ENCODE data around the gene CEACAM5. TPM values are rescaled to one million over a fixed set of nuclear protein-coding genes. Genes with fewer than 3 reads are reported as not detected.

The CEACAM5 gene
- total and polyA plus RNA-seq, 2 of the 4 experiments (the other 2 are of a cell fraction): not detected

DNA sequence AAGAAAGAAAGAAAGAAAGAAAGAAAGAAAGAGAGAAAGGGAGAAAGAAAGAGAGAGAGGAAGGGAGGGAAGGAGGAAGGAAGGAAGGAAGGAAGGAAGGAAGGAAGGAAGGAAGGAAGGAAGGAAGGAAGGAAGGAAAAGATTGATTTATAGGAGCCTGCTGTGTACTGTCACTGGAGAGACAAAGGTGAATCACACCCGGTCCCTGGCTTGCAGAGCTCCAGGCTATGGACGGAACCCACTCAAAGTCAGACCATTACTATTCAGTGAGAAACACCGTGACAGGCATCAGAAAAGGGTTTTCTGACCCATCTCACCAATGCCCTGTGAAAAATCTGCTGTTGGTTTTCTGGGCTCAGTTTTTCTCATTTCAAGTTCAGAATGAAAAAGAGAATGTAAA, 39.6 kb downstream of the CEACAM5 start:
- no peak overlapping the region for H4K5ac ChIP-seq (ENCODE audit: low read depth, low read length)
- no peak overlapping the region for H4K91ac ChIP-seq (ENCODE audit: insufficient read depth, low read depth, low read length)
- in situ Hi-C loops (cut with MboI; ENCODE audit: low sequenced_read_pairs): no loop called here
- WGBS, 2 experiments (ENCODE audit: extremely low coverage in 2 of 2, insufficient read length in 1 of 2): 29% methylated on average over 1 of the region's 3 CpGs; no CpG with 5 or more reads in 1 of the 2 experiments
- H3K9ac ChIP-seq (ENCODE audit: low read depth, low read length): no peak overlapping the region
- no peak overlapping the region for H2AFZ ChIP-seq (replicated peaks; ENCODE audit: low read length, poor library complexity)
- no peak overlapping the region for H3K27ac ChIP-seq (ENCODE audit: insufficient read depth, low read length)
- no peak overlapping the region for H2BK120ac ChIP-seq (ENCODE audit: low read depth, low read length)
- H3K56ac ChIP-seq (ENCODE audit: extremely low read depth, insufficient read depth, low read length): no peak overlapping the region
- DNase-seq (no peak), ATAC-seq (ENCODE audit: low read depth) (no peak)
- ChIA-PET POLR2A (ENCODE audit: unreplicated experiment) (no interaction called here), CTCF (no interaction called here)
- H3K4me1 ChIP-seq (ENCODE audit: control insufficient read depth, insufficient read depth, low read length): no peaks in the 10 kb centered on the region
- no peak overlapping the region for H3K4me2 ChIP-seq (ENCODE audit: low read depth, low read length)
- H3K9me3 ChIP-seq (ENCODE audit: control insufficient read depth, insufficient read depth, low read length): no peaks in the 10 kb centered on the region
- H2AK5ac ChIP-seq (ENCODE audit: low read depth, low read length): no peak overlapping the region
- no peak overlapping the region for H2BK15ac ChIP-seq (ENCODE audit: low read depth, low read length)
- no peak for TF ChIP-seq NFE2L2 (IDR thresholded peaks at IDR 0.05; ENCODE audit: low read depth, low read length)
- no peak for TF ChIP-seq MXI1 (IDR thresholded peaks at IDR 0.05; ENCODE audit: borderline replicate concordance, low read depth, low read length)
- TF ChIP-seq BHLHE40 (IDR thresholded peaks at IDR 0.05; ENCODE audit: low read depth, low read length): no peak
- TF ChIP-seq RAD21 (IDR thresholded peaks at IDR 0.05; ENCODE audit: low read length): no peak
- TF ChIP-seq, protein P1, sequence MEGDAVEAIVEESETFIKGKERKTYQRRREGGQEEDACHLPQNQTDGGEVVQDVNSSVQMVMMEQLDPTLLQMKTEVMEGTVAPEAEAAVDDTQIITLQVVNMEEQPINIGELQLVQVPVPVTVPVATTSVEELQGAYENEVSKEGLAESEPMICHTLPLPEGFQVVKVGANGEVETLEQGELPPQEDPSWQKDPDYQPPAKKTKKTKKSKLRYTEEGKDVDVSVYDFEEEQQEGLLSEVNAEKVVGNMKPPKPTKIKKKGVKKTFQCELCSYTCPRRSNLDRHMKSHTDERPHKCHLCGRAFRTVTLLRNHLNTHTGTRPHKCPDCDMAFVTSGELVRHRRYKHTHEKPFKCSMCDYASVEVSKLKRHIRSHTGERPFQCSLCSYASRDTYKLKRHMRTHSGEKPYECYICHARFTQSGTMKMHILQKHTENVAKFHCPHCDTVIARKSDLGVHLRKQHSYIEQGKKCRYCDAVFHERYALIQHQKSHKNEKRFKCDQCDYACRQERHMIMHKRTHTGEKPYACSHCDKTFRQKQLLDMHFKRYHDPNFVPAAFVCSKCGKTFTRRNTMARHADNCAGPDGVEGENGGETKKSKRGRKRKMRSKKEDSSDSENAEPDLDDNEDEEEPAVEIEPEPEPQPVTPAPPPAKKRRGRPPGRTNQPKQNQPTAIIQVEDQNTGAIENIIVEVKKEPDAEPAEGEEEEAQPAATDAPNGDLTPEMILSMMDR (conservative IDR thresholded peaks at IDR 0.05; ENCODE audit: low read depth, low read length): no peak
- TF ChIP-seq CEBPB (IDR thresholded peaks at IDR 0.05; ENCODE audit: low read depth, low read length): no peak
- no peak for TF ChIP-seq SMC3 (IDR thresholded peaks at IDR 0.05; ENCODE audit: low read depth, low read length)
- TF ChIP-seq, protein P2, sequence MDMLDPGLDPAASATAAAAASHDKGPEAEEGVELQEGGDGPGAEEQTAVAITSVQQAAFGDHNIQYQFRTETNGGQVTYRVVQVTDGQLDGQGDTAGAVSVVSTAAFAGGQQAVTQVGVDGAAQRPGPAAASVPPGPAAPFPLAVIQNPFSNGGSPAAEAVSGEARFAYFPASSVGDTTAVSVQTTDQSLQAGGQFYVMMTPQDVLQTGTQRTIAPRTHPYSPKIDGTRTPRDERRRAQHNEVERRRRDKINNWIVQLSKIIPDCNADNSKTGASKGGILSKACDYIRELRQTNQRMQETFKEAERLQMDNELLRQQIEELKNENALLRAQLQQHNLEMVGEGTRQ (IDR thresholded peaks at IDR 0.05; ENCODE audit: low read depth, low read length): no peak
- TF ChIP-seq RFX5 (IDR thresholded peaks at IDR 0.05; ENCODE audit: low read depth, low read length): no peak
- no peak for TF ChIP-seq CHD1 (IDR thresholded peaks at IDR 0.05; ENCODE audit: low read depth, low read length)
- H4K20me1 ChIP-seq (ENCODE audit: insufficient read depth, low read length): no peaks in the 10 kb centered on the region
- H3K23ac ChIP-seq (ENCODE audit: low read depth, low read length): no peak overlapping the region
- BruUV-seq (replicated peaks): no TSS peak
- H4K8ac ChIP-seq (ENCODE audit: low read depth in 2 of 2, low read length in 2 of 2): no peak overlapping the region
- H3K18ac ChIP-seq (ENCODE audit: low read depth, low read length): no peak overlapping the region
- H3K27me3 ChIP-seq (ENCODE audit: control insufficient read depth, insufficient read depth, low read length): peaks cover 12% of the 10 kb centered on the region
- no peak overlapping the region for H3K4ac ChIP-seq (ENCODE audit: low read depth, low read length)
- dilution Hi-C loops (cut with HindIII; ENCODE audit: low sequenced_read_pairs, unreplicated experiment): no loop called here
- no peak overlapping the region for H3K14ac ChIP-seq (replicated peaks; ENCODE audit: low read depth, low read length)
- no peak overlapping the region for H2AK9ac ChIP-seq (replicated peaks; ENCODE audit: low read depth, low read length, poor library complexity)
- no peaks in the 10 kb centered on the region for H3K79me1 ChIP-seq (ENCODE audit: low read depth in 1 of 2, low read length in 2 of 2)
- no peak overlapping the region for H2BK5ac ChIP-seq (ENCODE audit: low read depth, low read length, poor library complexity, severe bottlenecking)
- no peak overlapping the region for H2BK20ac ChIP-seq (ENCODE audit: low read depth, low read length)
- no peaks in the 10 kb centered on the region for H3K36me3 ChIP-seq (ENCODE audit: control insufficient read depth, insufficient read depth, low read length)
- no peak overlapping the region for H3K4me3 ChIP-seq (ENCODE audit: insufficient read depth, low read depth, low read length)
- no peaks in the 10 kb centered on the region for H3K9me1 ChIP-seq (ENCODE audit: insufficient read depth, low read length)
- intact Hi-C loops (cut with micrococcal nuclease): no loop called here

All from IMR-90 (cell line).